ENCODE data around the gene LIPT2. TPM values are rescaled to one million over a fixed set of nuclear protein-coding genes. Genes with fewer than 3 reads are reported as not detected.

Gene LIPT2
- total and polyA plus RNA-seq, 2 experiments from 2014 or later, result 8.2 to 16.9 TPM

DNA sequence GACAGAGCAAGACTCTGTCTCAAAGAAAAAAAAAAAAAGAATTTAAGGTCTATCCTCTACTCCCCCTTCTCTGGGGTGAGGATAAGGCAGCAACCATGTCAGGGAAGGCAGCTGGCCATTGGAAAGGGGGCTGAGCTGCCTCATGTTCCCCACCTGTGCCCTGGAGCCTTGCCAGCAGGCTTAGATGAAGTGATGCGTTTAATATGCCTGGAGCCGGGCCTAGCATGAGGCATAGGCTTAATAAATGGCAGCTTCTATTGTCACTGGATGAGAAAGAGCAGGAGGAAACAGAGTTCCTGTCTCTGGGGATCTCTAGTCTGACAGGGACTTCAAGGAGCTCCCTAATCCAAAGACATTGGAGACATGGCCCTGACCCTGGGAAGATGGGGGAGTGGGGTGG is 23.0 kb downstream of the LIPT2 start:
- ATAC-seq (no peak), DNase-seq (ENCODE audit: low spot score) (no peak)
- no peak overlapping the region for H3K4me3 Mint-ChIP-seq
- no peak overlapping the region for H3K27ac Mint-ChIP-seq
- no peak overlapping the region for H3K27ac ChIP-seq (ENCODE audit: low read depth)
- H3K4me2 ChIP-seq, result no peak overlapping the region
- H3K27me3 Mint-ChIP-seq (ENCODE audit: insufficient read depth, low read depth, poor library complexity), result peaks cover 13% of the 10 kb centered on the region
- peaks cover 11% of the 10 kb centered on the region; the same call in 1 of the 2 replicates for H3K27me3 ChIP-seq (ENCODE audit: insufficient read depth)
- peaks cover 13% of the 10 kb centered on the region for H3K4me1 ChIP-seq (ENCODE audit: insufficient read depth)
- H4K20me1 ChIP-seq (replicated peaks; ENCODE audit: insufficient read depth), result no peaks in the 10 kb centered on the region
- H3F3A ChIP-seq (replicated peaks; ENCODE audit: low read depth), result no peaks in the 10 kb centered on the region
- H3K36me3 Mint-ChIP-seq (ENCODE audit: low read depth), result no peaks in the 10 kb centered on the region
- no peaks in the 10 kb centered on the region for H3K9me3 Mint-ChIP-seq
- H2AFZ ChIP-seq, result no peak overlapping the region
- peaks cover 22% of the 10 kb centered on the region for H3K9me2 ChIP-seq (ENCODE audit: insufficient read depth)
- no peaks in the 10 kb centered on the region for H3K79me2 ChIP-seq (replicated peaks; ENCODE audit: insufficient read depth)
- H3K36me3 ChIP-seq (ENCODE audit: insufficient read depth), result no peaks in the 10 kb centered on the region
- TF ChIP-seq NANOG (IDR thresholded peaks at IDR 0.05; ENCODE audit: borderline replicate concordance) (no peak), POLR2AphosphoS5 (IDR thresholded peaks at IDR 0.05; ENCODE audit: low read depth) (no peak)
- peaks cover 18% of the 10 kb centered on the region for H3K4me1 Mint-ChIP-seq
- no peak overlapping the region for H3K4me3 ChIP-seq

DNA sequence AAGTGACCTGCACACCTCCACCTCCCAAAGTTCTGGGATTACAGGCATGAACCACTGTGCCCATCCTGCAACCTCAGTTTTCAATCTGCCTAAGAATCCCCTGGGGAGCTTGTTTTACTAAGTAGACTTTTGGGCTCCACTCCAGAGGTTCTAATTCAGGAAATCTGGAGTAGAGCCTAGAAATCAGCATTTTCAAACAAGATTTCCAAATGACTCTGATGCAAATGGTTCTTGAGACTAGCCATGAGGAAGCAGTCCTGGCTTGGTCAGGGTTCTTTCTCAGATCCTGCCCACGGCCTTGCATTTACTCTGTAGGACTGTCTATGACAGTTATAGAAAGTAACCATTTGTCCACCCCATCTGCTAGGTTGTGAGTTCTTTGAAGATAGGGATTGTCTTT is 24.6 kb downstream of the LIPT2 start:
- H3K27me3 Mint-ChIP-seq (ENCODE audit: insufficient read depth, low read depth, poor library complexity), result peaks cover 14% of the 10 kb centered on the region
- Histone ChIP-seq H3K4me1 (ENCODE audit: insufficient read depth) (peaks cover 13% of the 10 kb centered on the region), H3F3A (replicated peaks; ENCODE audit: low read depth) (no peaks in the 10 kb centered on the region), H4K20me1 (replicated peaks; ENCODE audit: insufficient read depth) (no peaks in the 10 kb centered on the region), H3K36me3 (ENCODE audit: insufficient read depth) (no peaks in the 10 kb centered on the region), H3K9me2 (ENCODE audit: insufficient read depth) (peaks cover 23% of the 10 kb centered on the region), H3K27me3 (ENCODE audit: insufficient read depth) (peaks cover 11% of the 10 kb centered on the region; the same call in 1 of the 2 replicates), H3K4me3 (no peak overlapping the region), H3K27ac (ENCODE audit: low read depth) (no peak overlapping the region), H3K79me2 (replicated peaks; ENCODE audit: insufficient read depth) (no peaks in the 10 kb centered on the region), H2AFZ (no peak overlapping the region), H3K4me2 (no peak overlapping the region)
- TF ChIP-seq CREB1 (CRISPR knock-in tag; IDR thresholded peaks at IDR 0.05; ENCODE audit: low read depth) (no peak), POLR2AphosphoS5 (IDR thresholded peaks at IDR 0.05; ENCODE audit: low read depth) (no peak), STAT1 (IDR thresholded peaks at IDR 0.05; ENCODE audit: unreplicated experiment) (no peak), ZNF114 (CRISPR knock-in tag; IDR thresholded peaks at IDR 0.05) (no peak)
- TF ChIP-seq, protein P1, sequence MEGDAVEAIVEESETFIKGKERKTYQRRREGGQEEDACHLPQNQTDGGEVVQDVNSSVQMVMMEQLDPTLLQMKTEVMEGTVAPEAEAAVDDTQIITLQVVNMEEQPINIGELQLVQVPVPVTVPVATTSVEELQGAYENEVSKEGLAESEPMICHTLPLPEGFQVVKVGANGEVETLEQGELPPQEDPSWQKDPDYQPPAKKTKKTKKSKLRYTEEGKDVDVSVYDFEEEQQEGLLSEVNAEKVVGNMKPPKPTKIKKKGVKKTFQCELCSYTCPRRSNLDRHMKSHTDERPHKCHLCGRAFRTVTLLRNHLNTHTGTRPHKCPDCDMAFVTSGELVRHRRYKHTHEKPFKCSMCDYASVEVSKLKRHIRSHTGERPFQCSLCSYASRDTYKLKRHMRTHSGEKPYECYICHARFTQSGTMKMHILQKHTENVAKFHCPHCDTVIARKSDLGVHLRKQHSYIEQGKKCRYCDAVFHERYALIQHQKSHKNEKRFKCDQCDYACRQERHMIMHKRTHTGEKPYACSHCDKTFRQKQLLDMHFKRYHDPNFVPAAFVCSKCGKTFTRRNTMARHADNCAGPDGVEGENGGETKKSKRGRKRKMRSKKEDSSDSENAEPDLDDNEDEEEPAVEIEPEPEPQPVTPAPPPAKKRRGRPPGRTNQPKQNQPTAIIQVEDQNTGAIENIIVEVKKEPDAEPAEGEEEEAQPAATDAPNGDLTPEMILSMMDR (conservative IDR thresholded peaks at IDR 0.05; ENCODE audit: low read depth in 2 of 2), result no peak
- no peak overlapping the region for H3K4me3 Mint-ChIP-seq
- no peaks in the 10 kb centered on the region for H3K9me3 Mint-ChIP-seq
- peaks cover 18% of the 10 kb centered on the region for H3K4me1 Mint-ChIP-seq
- DNase-seq (ENCODE audit: low spot score) (no peak), ATAC-seq (no peak)
- H3K36me3 Mint-ChIP-seq (ENCODE audit: low read depth), result no peaks in the 10 kb centered on the region
- H3K27ac Mint-ChIP-seq, result no peak overlapping the region

DNA sequence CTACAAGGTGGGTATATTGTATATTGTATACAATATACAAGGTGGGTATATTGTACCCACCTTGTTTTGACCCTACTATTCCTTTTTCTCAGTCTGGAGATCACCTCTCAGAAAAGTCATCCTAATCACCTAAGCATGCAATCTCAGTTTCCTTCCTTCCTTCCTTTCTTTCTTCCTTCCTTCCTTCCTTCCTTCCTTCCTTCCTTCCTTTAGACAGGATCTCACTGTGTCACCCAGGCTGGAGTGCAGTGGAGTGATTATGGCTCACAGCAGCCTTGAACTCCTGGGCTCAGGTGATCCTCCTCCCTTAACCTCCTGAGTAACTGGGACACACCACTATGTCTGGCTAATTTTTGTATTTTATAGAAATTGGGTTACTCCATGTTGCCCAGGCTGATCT is 25.0 kb downstream of the LIPT2 start:
- H3K4me1 Mint-ChIP-seq, result peaks cover 18% of the 10 kb centered on the region
- peaks cover 25% of the 10 kb centered on the region for H3K9me2 ChIP-seq (ENCODE audit: insufficient read depth)
- no peaks in the 10 kb centered on the region for H3F3A ChIP-seq (replicated peaks; ENCODE audit: low read depth)
- no peak overlapping the region for H2AFZ ChIP-seq
- H3K4me3 ChIP-seq, result no peak overlapping the region
- no peaks in the 10 kb centered on the region for H3K36me3 Mint-ChIP-seq (ENCODE audit: low read depth)
- peaks cover 14% of the 10 kb centered on the region for H3K27me3 Mint-ChIP-seq (ENCODE audit: insufficient read depth, low read depth, poor library complexity)
- H4K20me1 ChIP-seq (replicated peaks; ENCODE audit: insufficient read depth), result no peaks in the 10 kb centered on the region
- peak overlapping the region; percentile 68; the same call in 1 of the 3 replicates for H3K4me3 Mint-ChIP-seq
- peaks cover 13% of the 10 kb centered on the region for H3K4me1 ChIP-seq (ENCODE audit: insufficient read depth)
- peaks cover 11% of the 10 kb centered on the region; the same call in 1 of the 2 replicates for H3K27me3 ChIP-seq (ENCODE audit: insufficient read depth)
- H3K4me2 ChIP-seq, result peak overlapping the region; percentile 84
- no peak overlapping the region for H3K27ac ChIP-seq (ENCODE audit: low read depth)
- H3K79me2 ChIP-seq (replicated peaks; ENCODE audit: insufficient read depth), result no peaks in the 10 kb centered on the region
- ATAC-seq (no peak), DNase-seq (ENCODE audit: low spot score) (no peak)
- H3K36me3 ChIP-seq (ENCODE audit: insufficient read depth), result no peaks in the 10 kb centered on the region
- H3K27ac Mint-ChIP-seq, result no peak overlapping the region
- H3K9me3 Mint-ChIP-seq, result no peaks in the 10 kb centered on the region
- TF ChIP-seq CREB1 (CRISPR knock-in tag; IDR thresholded peaks at IDR 0.05; ENCODE audit: low read depth), result no peak
- TF ChIP-seq, protein P2, sequence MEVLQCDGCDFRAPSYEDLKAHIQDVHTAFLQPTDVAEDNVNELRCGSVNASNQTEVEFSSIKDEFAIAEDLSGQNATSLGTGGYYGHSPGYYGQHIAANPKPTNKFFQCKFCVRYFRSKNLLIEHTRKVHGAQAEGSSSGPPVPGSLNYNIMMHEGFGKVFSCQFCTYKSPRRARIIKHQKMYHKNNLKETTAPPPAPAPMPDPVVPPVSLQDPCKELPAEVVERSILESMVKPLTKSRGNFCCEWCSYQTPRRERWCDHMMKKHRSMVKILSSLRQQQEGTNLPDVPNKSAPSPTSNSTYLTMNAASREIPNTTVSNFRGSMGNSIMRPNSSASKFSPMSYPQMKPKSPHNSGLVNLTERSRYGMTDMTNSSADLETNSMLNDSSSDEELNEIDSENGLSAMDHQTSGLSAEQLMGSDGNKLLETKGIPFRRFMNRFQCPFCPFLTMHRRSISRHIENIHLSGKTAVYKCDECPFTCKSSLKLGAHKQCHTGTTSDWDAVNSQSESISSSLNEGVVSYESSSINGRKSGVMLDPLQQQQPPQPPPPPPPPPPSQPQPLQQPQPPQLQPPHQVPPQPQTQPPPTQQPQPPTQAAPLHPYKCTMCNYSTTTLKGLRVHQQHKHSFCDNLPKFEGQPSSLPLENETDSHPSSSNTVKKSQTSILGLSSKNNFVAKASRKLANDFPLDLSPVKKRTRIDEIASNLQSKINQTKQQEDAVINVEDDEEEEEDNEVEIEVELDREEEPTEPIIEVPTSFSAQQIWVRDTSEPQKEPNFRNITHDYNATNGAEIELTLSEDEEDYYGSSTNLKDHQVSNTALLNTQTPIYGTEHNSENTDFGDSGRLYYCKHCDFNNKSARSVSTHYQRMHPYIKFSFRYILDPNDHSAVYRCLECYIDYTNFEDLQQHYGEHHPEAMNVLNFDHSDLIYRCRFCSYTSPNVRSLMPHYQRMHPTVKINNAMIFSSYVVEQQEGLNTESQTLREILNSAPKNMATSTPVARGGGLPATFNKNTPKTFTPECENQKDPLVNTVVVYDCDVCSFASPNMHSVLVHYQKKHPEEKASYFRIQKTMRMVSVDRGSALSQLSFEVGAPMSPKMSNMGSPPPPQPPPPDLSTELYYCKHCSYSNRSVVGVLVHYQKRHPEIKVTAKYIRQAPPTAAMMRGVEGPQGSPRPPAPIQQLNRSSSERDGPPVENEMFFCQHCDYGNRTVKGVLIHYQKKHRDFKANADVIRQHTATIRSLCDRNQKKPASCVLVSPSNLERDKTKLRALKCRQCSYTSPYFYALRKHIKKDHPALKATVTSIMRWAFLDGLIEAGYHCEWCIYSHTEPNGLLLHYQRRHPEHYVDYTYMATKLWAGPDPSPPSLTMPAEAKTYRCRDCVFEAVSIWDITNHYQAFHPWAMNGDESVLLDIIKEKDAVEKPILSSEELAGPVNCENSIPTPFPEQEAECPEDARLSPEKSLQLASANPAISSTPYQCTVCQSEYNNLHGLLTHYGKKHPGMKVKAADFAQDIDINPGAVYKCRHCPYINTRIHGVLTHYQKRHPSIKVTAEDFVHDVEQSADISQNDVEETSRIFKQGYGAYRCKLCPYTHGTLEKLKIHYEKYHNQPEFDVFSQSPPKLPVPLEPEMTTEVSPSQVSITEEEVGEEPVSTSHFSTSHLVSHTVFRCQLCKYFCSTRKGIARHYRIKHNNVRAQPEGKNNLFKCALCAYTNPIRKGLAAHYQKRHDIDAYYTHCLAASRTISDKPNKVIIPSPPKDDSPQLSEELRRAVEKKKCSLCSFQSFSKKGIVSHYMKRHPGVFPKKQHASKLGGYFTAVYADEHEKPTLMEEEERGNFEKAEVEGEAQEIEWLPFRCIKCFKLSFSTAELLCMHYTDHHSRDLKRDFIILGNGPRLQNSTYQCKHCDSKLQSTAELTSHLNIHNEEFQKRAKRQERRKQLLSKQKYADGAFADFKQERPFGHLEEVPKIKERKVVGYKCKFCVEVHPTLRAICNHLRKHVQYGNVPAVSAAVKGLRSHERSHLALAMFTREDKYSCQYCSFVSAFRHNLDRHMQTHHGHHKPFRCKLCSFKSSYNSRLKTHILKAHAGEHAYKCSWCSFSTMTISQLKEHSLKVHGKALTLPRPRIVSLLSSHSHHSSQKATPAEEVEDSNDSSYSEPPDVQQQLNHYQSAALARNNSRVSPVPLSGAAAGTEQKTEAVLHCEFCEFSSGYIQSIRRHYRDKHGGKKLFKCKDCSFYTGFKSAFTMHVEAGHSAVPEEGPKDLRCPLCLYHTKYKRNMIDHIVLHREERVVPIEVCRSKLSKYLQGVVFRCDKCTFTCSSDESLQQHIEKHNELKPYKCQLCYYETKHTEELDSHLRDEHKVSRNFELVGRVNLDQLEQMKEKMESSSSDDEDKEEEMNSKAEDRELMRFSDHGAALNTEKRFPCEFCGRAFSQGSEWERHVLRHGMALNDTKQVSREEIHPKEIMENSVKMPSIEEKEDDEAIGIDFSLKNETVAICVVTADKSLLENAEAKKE (CRISPR knock-in tag; IDR thresholded peaks at IDR 0.05), result no peak
- no peak for TF ChIP-seq NANOG (IDR thresholded peaks at IDR 0.05; ENCODE audit: borderline replicate concordance)
